ENCODE results near the gene SLC43A2.

SLC43A2 gene

GRCh38 chr17:1635675-1636465 lies 7.2 kb upstream of the SLC43A2 start:
- H3K27ac Mint-ChIP-seq = peak overlapping the region; percentile 32
- no peak for ATAC-seq
- DNase-seq (ENCODE audit: low spot score in 2 of 2) = no peak
- H3K9me3 Mint-ChIP-seq = no peaks in the 10 kb centered on the region
- H3K4me1 Mint-ChIP-seq = peaks cover 5% of the 10 kb centered on the region
- no peak overlapping the region for H3K4me3 Mint-ChIP-seq
- no peaks in the 10 kb centered on the region for H3K36me3 Mint-ChIP-seq

GRCh38 chr17:1634841-1635650 lies 6.4 kb upstream of the SLC43A2 start:
- no peaks in the 10 kb centered on the region for H3K9me3 Mint-ChIP-seq
- no peaks in the 10 kb centered on the region for H3K36me3 Mint-ChIP-seq
- ATAC-seq (no peak), DNase-seq (ENCODE audit: low spot score in 2 of 2) (no peak)
- no peak overlapping the region for H3K4me3 Mint-ChIP-seq
- no peak overlapping the region for H3K27ac Mint-ChIP-seq
- peaks cover 10% of the 10 kb centered on the region for H3K4me1 Mint-ChIP-seq

GRCh38 chr17:1630662-1631061 lies 2.0 kb upstream of the SLC43A2 start:
- Mint-ChIP-seq H3K27ac (peak overlapping the region; percentile 10), H3K9me3 (no peaks in the 10 kb centered on the region), H3K36me3 (peaks cover 13% of the 10 kb centered on the region), H3K4me1 (peaks cover 37% of the 10 kb centered on the region), H3K4me3 (peak overlapping the region; percentile 93)
- DNase-seq (ENCODE audit: low spot score in 2 of 2) = no peak
- ATAC-seq = no peak

GRCh38 chr17:1629504-1630310 lies 1.1 kb upstream of the SLC43A2 start:
- DNase-seq (ENCODE audit: low spot score in 2 of 2) (peak; percentile 81 to 93), ATAC-seq (peak; percentile 64)
- Mint-ChIP-seq H3K36me3 (peaks cover 14% of the 10 kb centered on the region), H3K27ac (peak overlapping the region; percentile 10), H3K9me3 (no peaks in the 10 kb centered on the region), H3K4me3 (peak overlapping the region; percentile 93), H3K4me1 (peaks cover 37% of the 10 kb centered on the region)

DNA sequence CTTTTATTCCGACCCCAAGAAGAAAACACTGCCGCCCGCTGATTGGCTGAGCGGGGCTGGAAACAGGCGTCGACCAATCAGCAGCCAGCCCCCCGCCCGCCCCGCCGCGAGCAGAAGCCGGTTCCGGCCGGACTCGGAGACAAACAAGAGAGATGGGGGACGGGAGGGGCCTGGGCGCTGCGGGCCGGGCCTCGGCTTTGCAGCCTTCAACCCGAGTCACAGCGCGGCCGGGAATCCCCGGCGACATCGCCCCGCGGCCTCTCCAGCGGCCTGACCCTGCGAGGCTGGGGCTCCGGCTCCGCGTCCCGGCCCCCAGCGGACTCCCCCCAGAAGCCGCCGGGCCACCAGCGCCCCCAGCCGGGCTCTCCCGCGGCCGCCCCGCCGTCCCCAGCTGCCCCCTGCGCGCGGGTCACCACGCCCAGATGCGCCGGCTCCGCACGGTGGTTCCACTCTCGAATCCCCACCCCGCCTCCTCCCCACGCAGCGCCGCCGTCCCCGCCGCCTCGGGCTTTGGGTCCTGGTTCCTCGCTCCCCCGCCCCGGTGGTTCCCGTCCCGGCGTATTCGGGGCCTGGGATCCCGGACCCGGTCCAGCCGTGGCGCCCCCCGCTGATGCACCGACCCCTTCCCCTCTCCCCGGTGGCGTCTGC lies 346 bp upstream of the SLC43A2 start:
- peak; percentile 71 to 90 for DNase-seq (ENCODE audit: low spot score in 2 of 2)
- Mint-ChIP-seq H3K4me1 (peaks cover 37% of the 10 kb centered on the region), H3K4me3 (peak overlapping the region; percentile 93), H3K36me3 (peaks cover 14% of the 10 kb centered on the region), H3K9me3 (no peaks in the 10 kb centered on the region), H3K27ac (peak overlapping the region; percentile 90)
- peak; percentile 88 for ATAC-seq

DNA sequence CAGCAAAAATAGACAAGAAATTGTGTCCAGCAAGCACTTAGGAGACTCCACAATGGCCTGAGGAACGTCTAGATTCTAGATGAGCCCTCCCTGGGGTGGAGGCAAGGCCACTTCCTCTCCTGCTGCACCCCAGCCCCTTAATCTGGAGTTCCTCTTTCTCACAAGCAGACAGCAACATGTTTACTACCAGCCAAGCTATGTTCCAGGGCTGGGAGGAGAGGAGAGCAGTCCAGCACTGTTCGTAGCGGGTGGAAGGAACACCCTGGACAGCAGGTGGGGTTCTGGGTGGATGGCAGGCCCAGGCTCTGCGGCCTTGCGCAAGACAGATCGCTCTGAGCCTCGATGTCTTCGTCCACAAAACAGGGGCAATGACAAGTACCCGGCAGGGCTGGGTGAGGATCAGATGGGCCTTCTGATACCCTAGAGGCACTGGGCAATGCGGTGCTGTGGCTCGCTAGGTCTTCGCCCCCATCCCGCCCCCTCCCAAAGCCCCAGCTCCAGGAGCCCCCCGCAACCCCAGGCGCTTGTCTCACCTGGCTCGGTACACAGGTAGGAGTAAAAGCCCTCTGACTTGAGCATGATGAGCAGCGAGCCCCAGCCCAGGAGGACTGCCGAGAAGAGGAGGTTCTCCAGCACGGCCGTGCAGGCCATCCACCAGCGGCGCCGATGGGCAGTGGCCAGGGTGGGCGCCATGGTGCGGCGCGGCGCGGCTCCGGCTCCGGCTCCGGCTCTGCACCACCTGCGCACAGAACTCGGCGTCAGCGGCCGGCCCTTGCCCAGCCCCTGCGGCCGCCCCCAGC lies 1.3 kb downstream of the SLC43A2 start:
- peaks cover 37% of the 10 kb centered on the region for H3K4me1 Mint-ChIP-seq
- H3K9me3 Mint-ChIP-seq = no peaks in the 10 kb centered on the region
- ATAC-seq = no peak
- H3K27ac Mint-ChIP-seq = no peak overlapping the region
- peaks cover 14% of the 10 kb centered on the region for H3K36me3 Mint-ChIP-seq
- peak overlapping the region; percentile 93 for H3K4me3 Mint-ChIP-seq
- no peak for DNase-seq (ENCODE audit: low spot score in 2 of 2)

- Mint-ChIP-seq H3K9me3 (no peaks in the 10 kb centered on the region), H3K36me3 (peaks cover 14% of the 10 kb centered on the region), H3K4me3 (peak overlapping the region; percentile 93), H3K27ac (no peak overlapping the region), H3K4me1 (peaks cover 32% of the 10 kb centered on the region)
- no peak for DNase-seq (ENCODE audit: low spot score in 2 of 2)
- no peak for ATAC-seq
Measured at GRCh38 chr17:1626333-1626732, 2.3 kb downstream of the SLC43A2 start.

- no peak for DNase-seq (ENCODE audit: low spot score in 2 of 2)
Measured at GRCh38 chr17:1625581-1625980, 3.1 kb downstream of the SLC43A2 start.

GRCh38 chr17:1625053-1625452 lies 3.6 kb downstream of the SLC43A2 start:
- peaks cover 27% of the 10 kb centered on the region for H3K4me1 Mint-ChIP-seq
- ATAC-seq (no peak), DNase-seq (ENCODE audit: low spot score in 2 of 2) (no peak)
- H3K36me3 Mint-ChIP-seq = peaks cover 14% of the 10 kb centered on the region
- no peak overlapping the region for H3K27ac Mint-ChIP-seq
- H3K9me3 Mint-ChIP-seq = no peaks in the 10 kb centered on the region
- no peak overlapping the region for H3K4me3 Mint-ChIP-seq

More at GRCh38 chr17:1625581-1625980, 3.1 kb downstream of the SLC43A2 start:
- Mint-ChIP-seq H3K9me3 (no peaks in the 10 kb centered on the region), H3K36me3 (peaks cover 14% of the 10 kb centered on the region), H3K4me3 (no peak overlapping the region), H3K27ac (no peak overlapping the region), H3K4me1 (peaks cover 32% of the 10 kb centered on the region)
- no peak for ATAC-seq

- no peak for DNase-seq (ENCODE audit: low spot score in 2 of 2)
- Mint-ChIP-seq H3K9me3 (no peaks in the 10 kb centered on the region), H3K4me1 (peaks cover 23% of the 10 kb centered on the region), H3K4me3 (no peak overlapping the region), H3K27ac (no peak overlapping the region), H3K36me3 (peaks cover 14% of the 10 kb centered on the region)
- no peak for ATAC-seq
Measured at GRCh38 chr17:1624650-1625049, 4.0 kb downstream of the SLC43A2 start.

- Mint-ChIP-seq H3K4me1 (peaks cover 11% of the 10 kb centered on the region), H3K9me3 (no peaks in the 10 kb centered on the region), H3K4me3 (no peak overlapping the region), H3K27ac (no peak overlapping the region), H3K36me3 (peaks cover 6% of the 10 kb centered on the region)
- no peak for DNase-seq (ENCODE audit: low spot score in 2 of 2)
- ATAC-seq = no peak
Measured at GRCh38 chr17:1623057-1623630, 5.5 kb downstream of the SLC43A2 start.

GRCh38 chr17:1621273-1621954 lies 7.2 kb downstream of the SLC43A2 start:
- ATAC-seq = no peak
- Mint-ChIP-seq H3K27ac (no peak overlapping the region), H3K9me3 (no peaks in the 10 kb centered on the region), H3K4me3 (no peak overlapping the region), H3K36me3 (peaks cover 6% of the 10 kb centered on the region), H3K4me1 (no peaks in the 10 kb centered on the region)
- DNase-seq (ENCODE audit: low spot score in 2 of 2) = no peak

DNA sequence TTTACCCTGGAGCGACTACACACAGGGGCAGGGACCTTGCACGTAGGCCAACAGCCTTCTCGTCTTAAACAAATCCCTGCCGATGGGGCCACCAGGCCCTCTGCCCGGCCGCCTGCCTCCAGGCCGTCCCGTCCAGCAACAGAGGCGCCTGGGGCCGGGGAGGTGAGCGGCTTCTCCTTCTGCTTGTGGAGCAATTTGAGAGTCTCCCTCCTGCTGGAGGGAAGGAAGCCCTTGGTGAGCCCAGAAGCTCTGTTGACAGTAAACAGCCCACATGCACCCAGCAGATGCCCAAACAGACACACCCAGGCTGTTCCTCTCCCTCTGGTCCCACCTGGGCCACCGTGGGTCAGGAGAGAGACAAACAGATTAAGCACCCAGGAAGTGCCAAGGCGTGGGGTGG lies 8.1 kb downstream of the SLC43A2 start:
- DNase-seq (ENCODE audit: low spot score in 2 of 2) = no peak
- no peaks in the 10 kb centered on the region for H3K9me3 Mint-ChIP-seq
- H3K4me1 Mint-ChIP-seq = no peaks in the 10 kb centered on the region
- no peak for ATAC-seq
- no peaks in the 10 kb centered on the region for H3K36me3 Mint-ChIP-seq
- H3K27ac Mint-ChIP-seq = no peak overlapping the region
- no peak overlapping the region for H3K4me3 Mint-ChIP-seq

All from stimulated activated effector memory CD8-positive, alpha-beta T cell treated with anti-CD3 and anti-CD28 coated beads, Interleukin-12 subunit alpha, Interleukin-12 subunit beta, amount 100 ng/mL, for 72 hours (primary cell).